GM18511 (cell line): ENCODE data around the gene P2RX1.
"Not testable (repeated sequence)": the region's sequence is repeated elsewhere in the genome, so short reads cannot be mapped to it uniquely, and the experiment has no call there.

Experiments
- ATAC-seq: cut with Tn5 transposase; IDR thresholded peaks from one replicate; pipeline ENCODE4 v1.9.1; 2021; ENCODE audit warnings: mild to moderate bottlenecking, moderate library complexity; ENCODE audit not compliant: unreplicated experiment

The P2RX1 gene

GRCh38 chr17:3861761-3862681 lies 54.2 kb downstream of the P2RX1 start:
- no peak for ATAC-seq

DNA sequence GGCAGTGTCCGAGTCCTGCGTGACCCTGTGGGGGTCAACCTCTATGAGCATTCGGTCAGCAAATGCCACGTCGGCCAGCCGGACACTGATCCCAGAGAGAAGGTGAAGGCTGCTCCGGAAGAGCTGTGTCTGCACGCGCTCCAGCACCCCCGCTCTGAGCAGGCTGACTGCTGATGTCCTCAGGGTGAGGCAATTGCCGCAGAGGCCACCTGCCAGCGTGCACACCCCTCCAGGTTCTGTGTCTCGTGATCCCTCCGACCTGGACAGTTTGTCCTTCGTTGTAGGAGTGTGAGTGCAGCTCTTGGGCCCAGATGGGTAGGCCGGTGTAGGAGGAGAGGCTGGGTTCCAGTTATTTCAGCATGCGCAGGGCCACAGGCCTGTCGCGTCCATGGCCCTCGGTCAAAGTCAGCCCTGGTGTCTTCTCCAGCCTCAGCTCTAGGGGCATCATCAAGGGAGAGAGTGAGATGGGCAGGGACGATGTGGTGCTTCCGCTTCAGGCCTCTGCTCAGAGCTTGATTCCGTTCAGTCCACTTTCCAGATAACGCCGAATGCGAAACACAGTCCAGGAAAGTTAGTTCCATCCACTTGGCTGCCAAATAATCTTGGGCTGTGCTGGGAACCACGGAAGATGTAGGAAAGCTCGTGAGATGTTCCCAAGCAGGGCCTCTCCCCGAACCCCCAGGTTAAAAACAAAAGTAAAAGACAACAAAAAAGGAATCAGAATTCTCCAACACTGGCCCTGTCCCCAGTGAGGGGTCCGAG lies 55.1 kb downstream of the P2RX1 start:
- ATAC-seq, result no peak

DNA sequence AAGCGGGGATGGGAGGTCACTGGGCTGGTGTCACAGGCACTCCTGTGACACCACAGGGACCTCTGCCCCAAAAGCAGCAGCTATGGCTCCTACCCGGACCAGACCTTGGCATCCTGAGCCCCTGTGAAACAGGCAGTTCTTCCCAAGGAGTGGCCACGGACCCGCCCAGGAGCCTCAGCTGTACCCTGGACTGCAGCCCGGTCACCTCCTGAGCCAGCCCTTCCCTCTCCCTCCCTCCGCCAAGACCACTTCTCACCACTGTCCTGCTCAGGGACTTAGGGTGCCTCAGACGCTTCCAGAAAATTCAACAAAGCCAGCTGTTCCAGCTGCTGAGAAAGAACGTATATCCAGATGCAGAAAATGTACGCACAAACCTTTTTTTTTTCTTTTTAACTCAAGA lies 56.3 kb downstream of the P2RX1 start:
- ATAC-seq, result no peak

DNA sequence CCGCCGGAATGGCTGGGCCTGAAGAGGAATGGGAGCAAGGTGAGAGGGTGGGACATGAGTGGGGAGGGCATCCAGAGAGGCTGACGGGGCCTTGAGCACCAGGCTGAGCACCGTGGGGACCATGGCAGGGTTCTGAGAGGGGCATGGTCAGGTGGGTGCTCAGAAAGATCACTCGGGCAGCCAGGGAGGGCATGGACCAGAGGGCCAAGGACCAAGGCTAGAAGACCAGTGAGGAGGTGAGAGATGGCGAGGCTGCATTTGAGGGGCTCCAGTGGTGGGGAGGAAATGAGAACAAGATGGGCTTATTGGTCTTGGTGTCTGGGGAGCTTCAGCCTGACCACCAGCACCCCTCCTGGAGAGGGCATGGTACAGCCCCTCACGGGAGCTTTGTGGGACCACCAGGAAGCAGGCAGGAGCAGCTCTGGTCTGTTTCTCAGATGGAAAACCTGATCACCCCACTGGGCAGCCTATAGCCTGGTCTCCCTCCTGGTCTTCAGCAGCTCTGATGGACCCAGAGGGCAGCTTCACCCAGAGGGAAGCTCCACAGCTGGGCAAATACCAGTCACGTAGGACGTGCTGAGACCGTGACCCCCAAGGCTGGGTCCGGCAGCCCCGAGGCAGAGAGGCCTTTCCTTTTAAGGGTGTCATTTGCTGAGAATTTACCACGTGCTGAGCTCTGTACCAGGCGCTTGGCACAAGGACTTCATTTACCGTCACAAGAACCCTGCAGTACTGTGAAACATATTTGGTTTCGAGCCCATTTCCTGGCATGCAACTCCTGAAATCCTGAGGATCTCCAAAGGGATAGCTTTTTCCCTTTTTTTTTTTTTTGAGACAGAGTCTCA lies 58.8 kb downstream of the P2RX1 start:
- ATAC-seq, result no peak

DNA sequence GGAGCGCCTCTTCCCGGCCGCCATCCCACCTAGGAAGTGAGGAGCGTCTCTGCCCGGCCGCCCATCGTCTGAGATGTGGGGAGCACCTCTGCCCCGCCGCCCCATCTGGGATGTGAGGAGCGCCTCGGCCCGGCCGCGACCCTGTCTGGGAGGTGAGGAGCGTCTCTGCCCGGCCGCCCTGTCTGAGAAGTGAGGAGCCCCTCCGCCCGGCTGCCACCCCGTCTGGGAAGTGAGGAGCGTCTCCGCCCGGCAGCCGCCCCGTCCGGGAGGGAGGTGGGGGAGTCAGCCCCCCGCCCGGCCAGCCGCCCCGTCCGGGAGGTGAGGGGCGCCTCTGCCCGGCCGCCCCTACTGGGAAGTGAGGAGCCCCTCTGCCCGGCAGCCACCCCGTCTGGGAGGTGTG lies 62.1 kb downstream of the P2RX1 start:
- not testable (repeated sequence) for ATAC-seq

- no peak for ATAC-seq
Observed at GRCh38 chr17:3852561-3852960, 63.7 kb downstream of the P2RX1 start.

GRCh38 chr17:3851461-3852100 lies 64.7 kb downstream of the P2RX1 start:
- no peak for ATAC-seq

GRCh38 chr17:3848229-3848835 lies 67.9 kb downstream of the P2RX1 start:
- no peak for ATAC-seq

GRCh38 chr17:3847165-3847670 lies 69.0 kb downstream of the P2RX1 start:
- ATAC-seq, result no peak
